Vagina (tissue), 2 donors: ENCODE measurements around the gene LEMD2. TPM values are rescaled to one million over a fixed set of nuclear protein-coding genes. Genes with fewer than 3 reads are reported as not detected.

Experiments
- DNase-seq, 2 donors: peaks; one replicate each; pipeline ENCODE4 v3.0.0-alpha.2; 2017; ENCODE audit errors: extremely low spot score in 2 of 2
- H3K27ac ChIP-seq: fragments of 200-600 bp; sonication (generic); one replicate; pipeline ENCODE4 v1.5.1; 2019
- H3K27me3 ChIP-seq: fragments of 200-600 bp; sonication (generic); one replicate; pipeline ENCODE4 v1.5.1; 2019
- H3K36me3 ChIP-seq, 2 donors: fragments of 200-600 bp; sonication (generic); one replicate each; pipeline ENCODE4 v1.5.1; 2017 to 2019
- H3K4me1 ChIP-seq: fragments of 200-600 bp; sonication (generic); one replicate; pipeline ENCODE4 v1.5.1; 2019
- H3K4me3 ChIP-seq, 2 donors: fragments of 200-600 bp; sonication (generic); 1 replicate in 1 of 2; 2 replicates in 1 of 2; pipeline ENCODE4 v1.5.1; 2016 to 2019
- H3K9me3 ChIP-seq: fragments of 200-600 bp; sonication (generic); one replicate; pipeline ENCODE4 v1.5.1; 2019
- CTCF ChIP-seq, 3 experiments: fragments of 450-650 bp in 2 of 3; fragments of 200-600 bp in 1 of 3; sonication (generic) in 1 of 3; IDR thresholded peaks; one replicate each; pipeline ENCODE4 v1.5.1; 2017 to 2019; ENCODE audit warnings: antibody characterized with exemption in 3 of 3, mild to moderate bottlenecking in 2 of 3, moderate library complexity in 2 of 3
- POLR2A ChIP-seq, 2 donors: fragments of 450-650 bp; IDR thresholded peaks; one replicate each; pipeline ENCODE4 v1.6.1; 2017; ENCODE audit warnings: antibody characterized with exemption in 2 of 2, mild to moderate bottlenecking in 2 of 2, moderate library complexity in 2 of 2
- POLR2AphosphoS5 ChIP-seq, 2 donors: sonication (generic); formaldehyde crosslinking; IDR thresholded peaks; one replicate each; pipeline ENCODE4 v1.9.0; 2017; ENCODE audit warnings: antibody characterized with exemption in 2 of 2, mild to moderate bottlenecking in 2 of 2, low read depth in 1 of 2; ENCODE audit not compliant: insufficient read depth in 1 of 2
- intact Hi-C: fragments of 100-400 bp; cut with DNase I; formaldehyde crosslinking; loops from one replicate; pipeline ENCODE4 v1.15.1; 2023
- total RNA-seq: library from RNA; depleted of rRNA; stranded (reverse); fragments of >200 nt; gene quantifications from one replicate; pipeline ENCODE4 v1.2.3, GENCODE V29; 2016

The LEMD2 gene
- total RNA-seq, 1 donor from 2014 or later: 55.5 TPM

- intact Hi-C loops: no loop called here
- Histone ChIP-seq H3K9me3 (no peaks in the 10 kb centered on the region), H3K4me1 (peaks cover 16% of the 10 kb centered on the region), H3K36me3 (no peaks in the 10 kb centered on the region), H3K27ac (no peak overlapping the region), H3K4me3 (no peak overlapping the region), H3K27me3 (no peaks in the 10 kb centered on the region)
- no peak for TF ChIP-seq CTCF (IDR thresholded peaks at IDR 0.05)
- no peak for TF ChIP-seq POLR2AphosphoS5 (IDR thresholded peaks at IDR 0.05; ENCODE audit: insufficient read depth in 1 of 2, low read depth in 1 of 2)
- TF ChIP-seq POLR2A (IDR thresholded peaks at IDR 0.05): no peak
- DNase-seq: no peak
Observed at GRCh38 chr6:33739571-33739970, 49.4 kb downstream of the LEMD2 start.

- Histone ChIP-seq H3K4me1 (peaks cover 9% of the 10 kb centered on the region), H3K36me3 (no peaks in the 10 kb centered on the region), H3K27ac (no peak overlapping the region), H3K4me3 (no peak overlapping the region), H3K27me3 (no peaks in the 10 kb centered on the region), H3K9me3 (no peaks in the 10 kb centered on the region)
- intact Hi-C loops: no loop called here
- DNase-seq: no peak
- TF ChIP-seq POLR2A (IDR thresholded peaks at IDR 0.05): no peak
- TF ChIP-seq POLR2AphosphoS5 (IDR thresholded peaks at IDR 0.05; ENCODE audit: insufficient read depth in 1 of 2, low read depth in 1 of 2): no peak
- TF ChIP-seq CTCF (IDR thresholded peaks at IDR 0.05): no peak
Observed at GRCh38 chr6:33738879-33739278, 50.1 kb downstream of the LEMD2 start.

- no peak overlapping the region for H3K4me3 ChIP-seq
- TF ChIP-seq POLR2A (IDR thresholded peaks at IDR 0.05): no peak
- no peak for TF ChIP-seq CTCF (IDR thresholded peaks at IDR 0.05)
- no peak for TF ChIP-seq POLR2AphosphoS5 (IDR thresholded peaks at IDR 0.05; ENCODE audit: insufficient read depth in 1 of 2, low read depth in 1 of 2)
- peaks cover 7% of the 10 kb centered on the region for H3K4me1 ChIP-seq
- no peaks in the 10 kb centered on the region for H3K9me3 ChIP-seq
- no peaks in the 10 kb centered on the region for H3K27me3 ChIP-seq
- H3K27ac ChIP-seq: no peak overlapping the region
- intact Hi-C loops: no loop called here
- H3K36me3 ChIP-seq: no peaks in the 10 kb centered on the region
- no peak for DNase-seq
Observed at GRCh38 chr6:33738153-33738552, 50.8 kb downstream of the LEMD2 start.

- no peak for DNase-seq
- Histone ChIP-seq H3K9me3 (no peaks in the 10 kb centered on the region), H3K27ac (no peak overlapping the region), H3K27me3 (no peaks in the 10 kb centered on the region), H3K36me3 (no peaks in the 10 kb centered on the region), H3K4me3 (no peak overlapping the region), H3K4me1 (peaks cover 7% of the 10 kb centered on the region)
- intact Hi-C loops: no loop called here
- TF ChIP-seq CTCF (IDR thresholded peaks at IDR 0.05) (no peak), POLR2A (IDR thresholded peaks at IDR 0.05) (no peak), POLR2AphosphoS5 (IDR thresholded peaks at IDR 0.05; ENCODE audit: insufficient read depth in 1 of 2, low read depth in 1 of 2) (no peak)
Observed at GRCh38 chr6:33737267-33738026, 51.5 kb downstream of the LEMD2 start.

- no peaks in the 10 kb centered on the region for H3K27me3 ChIP-seq
- DNase-seq: no peak
- no peak overlapping the region for H3K27ac ChIP-seq
- no peak overlapping the region for H3K4me3 ChIP-seq
- no peaks in the 10 kb centered on the region for H3K36me3 ChIP-seq
- intact Hi-C loops: no loop called here
- no peaks in the 10 kb centered on the region for H3K9me3 ChIP-seq
- TF ChIP-seq CTCF (IDR thresholded peaks at IDR 0.05): no peak
- TF ChIP-seq POLR2A (IDR thresholded peaks at IDR 0.05): no peak
- TF ChIP-seq POLR2AphosphoS5 (IDR thresholded peaks at IDR 0.05; ENCODE audit: insufficient read depth in 1 of 2, low read depth in 1 of 2): no peak
- H3K4me1 ChIP-seq: peaks cover 5% of the 10 kb centered on the region
Observed at GRCh38 chr6:33735216-33735615, 53.7 kb downstream of the LEMD2 start.
